Aorta (tissue), 5 donors: Measurements from ENCODE around the gene MED16. TPM values are rescaled to one million over a fixed set of nuclear protein-coding genes. Genes with fewer than 3 reads are reported as not detected.

Experiments
- ATAC-seq: fragments of 200-7000 bp; cut with Tn5 transposase; one replicate; pipeline ENCODE4 v1.9.1; 2022; ENCODE audit warnings: moderate library complexity; ENCODE audit not compliant: low FRiP score
- DNase-seq, 2 donors: peaks; one replicate each; pipeline ENCODE4 v3.0.0-alpha.2; 2020
- H3K27ac ChIP-seq, 2 donors: one replicate each; pipeline ENCODE4 v1.5.1; 2013; ENCODE audit warnings: low read length in 2 of 2, mild to moderate bottlenecking in 2 of 2, moderate library complexity in 2 of 2, control low read depth in 1 of 2, inconsistent platforms in 1 of 2, low read depth in 1 of 2
- H3K27me3 ChIP-seq, 2 donors: one replicate each; pipeline ENCODE4 v1.6.1; 2013; ENCODE audit warnings: control low read depth in 1 of 2, low read length in 1 of 2, mild to moderate bottlenecking in 1 of 2, moderate library complexity in 1 of 2; ENCODE audit not compliant: insufficient read depth in 2 of 2, control insufficient read depth in 1 of 2
- H3K36me3 ChIP-seq, 2 donors: one replicate each; pipeline ENCODE4 v1.6.1; 2013; ENCODE audit warnings: control low read depth in 1 of 2, low read length in 1 of 2, mild to moderate bottlenecking in 1 of 2; ENCODE audit not compliant: insufficient read depth in 2 of 2, control insufficient read depth in 1 of 2
- H3K4me1 ChIP-seq, 2 donors: one replicate each; pipeline ENCODE4 v1.6.1; 2013; ENCODE audit warnings: low read length in 2 of 2, control low read depth in 1 of 2, mild to moderate bottlenecking in 1 of 2, moderate library complexity in 1 of 2; ENCODE audit not compliant: insufficient read depth in 2 of 2, control insufficient read depth in 1 of 2
- H3K4me3 ChIP-seq, 2 donors: one replicate each; pipeline ENCODE4 v1.5.1; 2013; ENCODE audit warnings: low read length in 2 of 2, control low read depth in 1 of 2, mild to moderate bottlenecking in 1 of 2
- H3K9me3 ChIP-seq: one replicate; pipeline ENCODE4 v1.6.1; 2013; ENCODE audit warnings: mild to moderate bottlenecking, low read length; ENCODE audit not compliant: control insufficient read depth
- WGBS, 2 donors: extraction: QIAGEN DNeasy Blood & Tissue Kit; methylation state at CpG; one replicate each; pipeline ENCODE4 v1.1.7; 2013; 5-methylcytosine and 5-hydroxymethylcytosine counted together
- intact Hi-C, 2 donors: fragments of 100-400 bp; cut with DNase I; formaldehyde crosslinking; loops; one replicate each; pipeline versions ENCODE4 v1.14.2 to v1.15.0; 2022
- polyA plus RNA-seq, 2 donors: library from polyadenylated mRNA; stranded (reverse); fragments of 200-250 nt; gene quantifications; one replicate each; pipeline ENCODE4 v1.2.3, GENCODE V29; 2013
- total RNA-seq, 2 donors: library from RNA; stranded (reverse); fragmentation: NEBNext Ultra II Directional; extraction: Animal tissue kit (Norgen Biotek cat#: 25700); gene quantifications; one replicate each; pipeline ENCODE4 v1.2.1, GENCODE V29; 2021
- donor health status: healthy with polysubstance abuse.
- donor health status: Bipolar disorder and iron deficiency.
- donor health status: DM: no; HTN: no; CAD: no.
- donor health status: DM: no; HTN: no; CAD: no.
- donor health status: DM: yes; HTN: yes; CAD: no.

The MED16 gene
- total and polyA plus RNA-seq, 4 donors, result 22.9 to 165 (median 34.0) TPM

DNA sequence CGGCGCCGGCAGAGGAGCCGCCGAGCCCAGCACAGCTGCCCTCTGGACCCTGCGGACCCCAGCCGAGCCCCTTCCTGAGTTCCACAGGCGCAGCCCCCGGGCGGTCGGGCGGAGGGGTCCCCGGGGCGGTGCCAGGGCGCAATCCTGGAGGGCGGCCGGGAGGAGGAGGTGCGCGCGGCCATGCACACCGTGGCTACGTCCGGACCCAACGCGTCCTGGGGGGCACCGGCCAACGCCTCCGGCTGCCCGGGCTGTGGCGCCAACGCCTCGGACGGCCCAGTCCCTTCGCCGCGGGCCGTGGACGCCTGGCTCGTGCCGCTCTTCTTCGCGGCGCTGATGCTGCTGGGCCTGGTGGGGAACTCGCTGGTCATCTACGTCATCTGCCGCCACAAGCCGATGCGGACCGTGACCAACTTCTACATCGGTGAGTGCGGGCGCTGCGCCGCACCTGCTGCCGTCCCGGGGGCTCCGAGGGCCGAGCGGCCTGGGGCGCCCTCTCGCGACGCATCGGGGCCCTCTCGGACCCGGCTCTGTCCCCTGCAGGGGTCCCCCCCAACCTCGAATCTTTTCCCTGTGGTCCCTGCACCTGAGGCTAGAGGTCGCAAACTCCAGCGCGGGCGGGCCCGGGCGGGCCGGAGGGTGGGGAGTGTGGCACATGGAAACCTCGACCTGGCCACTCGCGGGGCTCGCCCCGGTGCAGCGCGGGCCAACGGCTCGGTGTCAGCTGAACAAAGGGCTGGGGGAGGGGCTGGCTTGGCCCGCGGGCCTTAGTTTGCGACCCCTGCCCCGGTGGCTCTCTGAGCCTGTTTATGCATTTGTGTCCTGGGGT is 24.6 kb upstream of the MED16 start, which contains the start of gene KISS1R:
KISS1R (plus strand) TSS at position 11 of the 829 bp plus-strand sequence; CDS start at position 181, 170 bp downstream.
- 0 to 1% methylated on average over 69 to 87 of the region's 87 CpGs for WGBS, 2 donors
- no peaks in the 10 kb centered on the region for H3K27me3 ChIP-seq
- H3K9me3 ChIP-seq, result no peaks in the 10 kb centered on the region
- DNase-seq, result peak in 1 of 2 donors; percentile 82
- H3K36me3 ChIP-seq, result no peaks in the 10 kb centered on the region
- H3K4me3 ChIP-seq, result no peak within 1 kb of the TSS
- intact Hi-C loops, result loop anchor here in 1 of 2 donors (5.0 kb wide), 1 partner anchor 55 kb away; no protein-coding TSS in a partner anchor
- H3K4me1 ChIP-seq, result no peaks in the 10 kb centered on the region
- no peak for ATAC-seq
- no peak within 1 kb of the TSS for H3K27ac ChIP-seq

DNA sequence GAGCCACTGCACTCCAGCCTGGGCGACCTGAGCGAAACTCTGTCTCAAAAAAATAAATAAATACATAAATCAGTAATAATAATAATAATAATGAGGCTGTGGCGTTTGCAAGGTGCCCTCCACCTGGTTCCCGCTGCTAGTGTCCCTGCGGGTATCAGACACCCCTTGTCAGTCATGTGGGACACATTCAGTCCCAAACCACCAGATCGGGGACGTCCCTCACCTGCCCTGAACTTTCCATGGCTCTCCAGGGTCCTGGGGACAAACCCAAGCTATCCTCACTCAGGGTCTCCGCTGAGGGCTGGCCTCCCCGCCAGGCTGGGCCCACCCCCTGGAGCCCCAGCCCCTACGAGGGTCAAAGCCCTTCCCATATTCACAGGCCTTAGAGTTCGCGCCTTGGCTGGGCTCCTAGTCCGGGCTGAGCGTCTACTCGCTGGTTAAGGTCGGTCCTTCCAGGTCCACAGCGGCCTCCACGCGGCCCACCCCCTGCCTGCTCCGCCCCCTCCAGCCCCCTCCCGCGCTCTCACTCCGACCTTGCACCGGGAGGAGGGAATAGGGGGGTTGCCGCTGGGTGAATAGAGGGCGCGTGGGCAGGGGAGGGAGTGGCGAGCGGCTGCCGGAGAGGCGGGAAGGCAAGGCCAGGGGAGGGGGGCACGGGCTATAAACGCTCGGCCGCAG is 23.8 kb upstream of the MED16 start:
- H3K27ac ChIP-seq, result no peak overlapping the region
- 21 to 26% methylated on average over 27 to 35 of the region's 35 CpGs for WGBS, 2 donors
- no peak overlapping the region for H3K4me3 ChIP-seq
- no peaks in the 10 kb centered on the region for H3K4me1 ChIP-seq
- no peaks in the 10 kb centered on the region for H3K36me3 ChIP-seq
- intact Hi-C loops, result loop anchor here in 1 of 2 donors (5.0 kb wide), 1 partner anchor 54 kb away; no protein-coding TSS in a partner anchor
- no peaks in the 10 kb centered on the region for H3K9me3 ChIP-seq
- no peaks in the 10 kb centered on the region for H3K27me3 ChIP-seq
- DNase-seq (peak in 1 of 2 donors; percentile 76), ATAC-seq (no peak)

- H3K9me3 ChIP-seq, result no peaks in the 10 kb centered on the region
- peak within 1 kb of the TSS; percentile 81 to 94 for H3K4me3 ChIP-seq
- no peaks in the 10 kb centered on the region for H3K4me1 ChIP-seq
- intact Hi-C loops, result no loop called here
- DNase-seq (peak; percentile 88 to 95), ATAC-seq (peak; percentile 90)
- H3K27me3 ChIP-seq, result no peaks in the 10 kb centered on the region
- peak within 1 kb of the TSS; percentile 14 to 33 for H3K27ac ChIP-seq
- no peaks in the 10 kb centered on the region for H3K36me3 ChIP-seq
- WGBS, 2 donors, result 1% methylated on average over 39 to 76 of the region's 76 CpGs
Observed at GRCh38 chr19:913080-913748, 20.2 kb upstream of the MED16 start, which contains the start of gene R3HDM4. R3HDM4 (minus strand) TSS chr19:913219; CDS start chr19:913157, 62 bp downstream.

- Histone ChIP-seq H3K4me3 (peak overlapping the region; percentile 81 to 94), H3K27me3 (no peaks in the 10 kb centered on the region), H3K9me3 (no peaks in the 10 kb centered on the region), H3K27ac (peak overlapping the region in 1 of 2 donors; percentile 33), H3K36me3 (no peaks in the 10 kb centered on the region), H3K4me1 (no peaks in the 10 kb centered on the region)
- 1 to 3% methylated on average over 35 to 69 of the region's 69 CpGs for WGBS, 2 donors
- intact Hi-C loops, result no loop called here
- no peak for ATAC-seq
- peak in 1 of 2 donors; percentile 83 for DNase-seq
Observed at GRCh38 chr19:912181-913079, 19.4 kb upstream of the MED16 start.

GRCh38 chr19:911197-912033 is 18.4 kb upstream of the MED16 start:
- Histone ChIP-seq H3K27ac (no peak overlapping the region), H3K27me3 (no peaks in the 10 kb centered on the region), H3K4me3 (no peak overlapping the region), H3K9me3 (no peaks in the 10 kb centered on the region), H3K36me3 (no peaks in the 10 kb centered on the region), H3K4me1 (no peaks in the 10 kb centered on the region)
- DNase-seq (peak in 1 of 2 donors; percentile 75), ATAC-seq (no peak)
- intact Hi-C loops, result no loop called here
- whole genome bisulfite sequencing, 2 donors, result 76 to 79% methylated on average over 54 of the region's 54 CpGs

GRCh38 chr19:907183-907853 is 14.3 kb upstream of the MED16 start:
- Histone ChIP-seq H3K4me3 (no peak overlapping the region), H3K9me3 (no peaks in the 10 kb centered on the region), H3K4me1 (no peaks in the 10 kb centered on the region), H3K27ac (no peak overlapping the region), H3K27me3 (no peaks in the 10 kb centered on the region), H3K36me3 (no peaks in the 10 kb centered on the region)
- intact Hi-C loops, result loop anchor here in 1 of 2 donors (5.0 kb wide), 1 partner anchor 40 kb away; no protein-coding TSS in a partner anchor
- ATAC-seq, result no peak
- DNase-seq, result no peak
- WGBS, 2 donors, result 85 to 87% methylated on average over 14 of the region's 14 CpGs

DNA sequence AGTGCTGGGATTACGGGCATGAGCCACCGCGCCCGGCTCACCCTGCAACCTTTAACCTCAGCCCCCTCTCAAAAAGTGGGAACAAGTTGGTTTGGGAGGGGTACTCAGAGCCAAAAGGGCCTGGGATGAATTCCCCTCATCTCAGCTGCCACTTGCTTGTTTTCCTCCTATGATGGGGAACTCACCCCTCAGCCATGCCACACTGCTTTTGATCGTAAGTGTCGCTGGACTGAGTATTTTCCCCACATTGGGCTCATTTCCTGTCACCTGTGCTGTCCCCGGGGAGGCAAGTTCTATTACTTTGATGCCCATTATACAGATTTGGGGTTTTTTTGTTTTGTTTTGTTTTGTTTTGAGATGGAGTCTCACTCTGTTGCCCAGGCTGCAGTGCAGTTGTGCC is 13.5 kb upstream of the MED16 start:
- ATAC-seq (no peak), DNase-seq (no peak)
- no peaks in the 10 kb centered on the region for H3K9me3 ChIP-seq
- H3K4me3 ChIP-seq, result no peak overlapping the region
- H3K36me3 ChIP-seq, result no peaks in the 10 kb centered on the region
- H3K4me1 ChIP-seq, result no peaks in the 10 kb centered on the region
- H3K27ac ChIP-seq, result no peak overlapping the region
- no peaks in the 10 kb centered on the region for H3K27me3 ChIP-seq
- WGBS, 2 donors, result 98% methylated on average over 7 of the region's 7 CpGs
- intact Hi-C loops, result loop anchor here in 1 of 2 donors (5.0 kb wide), 1 partner anchor 39 kb away; no protein-coding TSS in a partner anchor
